HepG2 (cell line): Measurements from ENCODE around the gene PIAS3. TPM values are rescaled to one million over a fixed set of nuclear protein-coding genes. Genes with fewer than 3 reads are reported as not detected.

Experiments
- BRCA1 ChIP-seq: sonication (generic); formaldehyde crosslinking; IDR thresholded peaks from 2 replicates; pipeline ENCODE4 v1.4.0; 2020; ENCODE audit warnings: missing genetic modification reagents
- CHD4 ChIP-seq: fragments of 200-600 bp; sonication (generic); IDR thresholded peaks from 2 replicates; pipeline ENCODE4 v1.7.0; 2017; ENCODE audit warnings: mild to moderate bottlenecking, low read length, borderline replicate concordance
- GLI4 ChIP-seq: sonication (generic); formaldehyde crosslinking; IDR thresholded peaks from 2 replicates; pipeline ENCODE4 v1.5.1; 2020; ENCODE audit warnings: missing genetic modification reagents, mild to moderate bottlenecking, moderate library complexity, borderline replicate concordance
- GTF2F1 ChIP-seq: fragments of 150-350 bp; IDR thresholded peaks from 2 replicates; pipeline ENCODE4 v1.6.1; 2014; ENCODE audit warnings: low read length
- KDM6A ChIP-seq: IDR thresholded peaks from 2 replicates; pipeline ENCODE4 v1.6.1; 2016; ENCODE audit warnings: low read depth
- KLF11 ChIP-seq: IDR thresholded peaks from 2 replicates; pipeline ENCODE4 v1.6.1; 2016; ENCODE audit warnings: missing compliant biosample characterization
- NFYC ChIP-seq: IDR thresholded peaks from 2 replicates; pipeline ENCODE4 v1.6.1; 2016; ENCODE audit warnings: missing genetic modification reagents, missing compliant biosample characterization
- SPEN ChIP-seq: sonication (generic); formaldehyde crosslinking; IDR thresholded peaks from 2 replicates; pipeline ENCODE4 v1.5.1; 2020; ENCODE audit warnings: low read depth, mild to moderate bottlenecking, missing genetic modification reagents
- ZMAT3 ChIP-seq: sonication (generic); formaldehyde crosslinking; conservative IDR thresholded peaks from 2 replicates; pipeline ENCODE4 v1.7.0; 2021; ENCODE audit warnings: missing genetic modification reagents
- ZNF101 ChIP-seq: sonication (generic); formaldehyde crosslinking; IDR thresholded peaks from 2 replicates; pipeline ENCODE4 v1.4.0; 2020; ENCODE audit warnings: mild to moderate bottlenecking, low read depth, missing genetic modification reagents, borderline replicate concordance
- ZNF124 ChIP-seq: sonication (generic); formaldehyde crosslinking; IDR thresholded peaks from 2 replicates; pipeline ENCODE4 v1.4.0; 2020; ENCODE audit warnings: missing genetic modification reagents
- ZNF441 ChIP-seq: sonication (generic); formaldehyde crosslinking; IDR thresholded peaks from 2 replicates; pipeline ENCODE4 v1.7.0; 2021; ENCODE audit warnings: missing genetic modification reagents, borderline replicate concordance
- ZNF446 ChIP-seq: sonication (generic); formaldehyde crosslinking; IDR thresholded peaks from 2 replicates; pipeline ENCODE4 v1.5.0; 2020; ENCODE audit warnings: mild to moderate bottlenecking, missing genetic modification reagents
- ZNF615 ChIP-seq: sonication (generic); formaldehyde crosslinking; IDR thresholded peaks from 2 replicates; pipeline ENCODE4 v1.5.0; 2020; ENCODE audit warnings: mild to moderate bottlenecking, missing genetic modification reagents, borderline replicate concordance
- ZNF713 ChIP-seq: sonication (generic); formaldehyde crosslinking; IDR thresholded peaks from 2 replicates; pipeline ENCODE4 v1.4.0; 2020; ENCODE audit warnings: mild to moderate bottlenecking, missing genetic modification reagents
- ZNF879 ChIP-seq: sonication (generic); formaldehyde crosslinking; IDR thresholded peaks from 2 replicates; pipeline ENCODE4 v1.8.1; 2023; ENCODE audit warnings: missing genetic modification reagents
- polyA plus RNA-seq, 8 experiments: library from polyadenylated mRNA; depleted of rRNA in 3 of 8; stranded (reverse) in 7 of 8; unstranded in 1 of 8; fragments of >200 nt; fragmentation: Illumina TruSeq in 4 of 8; extraction: Trizol in 4 of 8; gene quantifications; 2 replicates each; pipeline versions ENCODE4 v1.2.1 to v1.2.3, GENCODE V29; 2011 to 2016; ENCODE audit warnings: low read depth in 4 of 8, missing spikeins in 1 of 8, mixed read lengths in 1 of 8; ENCODE audit not compliant: insufficient read depth in 1 of 8
- total RNA-seq, 5 experiments: library from RNA; depleted of rRNA; stranded (reverse); fragments of >200 nt; fragmentation: Illumina TruSeq; extraction: Trizol; gene quantifications; 2 replicates each; pipeline ENCODE4 v1.2.3, GENCODE V29; 2016; ENCODE audit warnings: low read depth in 1 of 5
- TF ChIP-seq, protein P1 (sequence below): sonication (generic); formaldehyde crosslinking; IDR thresholded peaks from 2 replicates; pipeline ENCODE4 v1.8.1; 2023; ENCODE audit warnings: mild to moderate bottlenecking, missing genetic modification reagents
- TF ChIP-seq, protein P2 (sequence below): sonication (generic); formaldehyde crosslinking; IDR thresholded peaks from 2 replicates; pipeline ENCODE4 v1.5.1; 2020; ENCODE audit warnings: mild to moderate bottlenecking, moderate library complexity, missing genetic modification reagents
- TF ChIP-seq, protein P3 (sequence below), 2 experiments: fragments of 450-650 bp in 1 of 2; sonication (generic) in 1 of 2; formaldehyde crosslinking; IDR thresholded peaks; 2 replicates each; pipeline versions ENCODE4 v1.5.0 to v1.8.0; 2020 to 2022; ENCODE audit warnings: mild to moderate bottlenecking in 1 of 2, missing genetic modification reagents in 1 of 2
- TF ChIP-seq, protein P4 (sequence below): sonication (generic); formaldehyde crosslinking; IDR thresholded peaks from 2 replicates; pipeline ENCODE4 v1.4.0; 2020; ENCODE audit warnings: low read depth, mild to moderate bottlenecking, missing genetic modification reagents
- TF ChIP-seq, protein P5 (sequence below): sonication (generic); formaldehyde crosslinking; IDR thresholded peaks from 2 replicates; pipeline ENCODE4 v1.4.0; 2020; ENCODE audit warnings: missing genetic modification reagents, borderline replicate concordance

PIAS3 gene
- total and polyA plus RNA-seq, 2 of the 13 experiments (the other 11 are each of a cell fraction or from before 2014, with no cell fraction given): 3.7 to 8.0 TPM

DNA sequence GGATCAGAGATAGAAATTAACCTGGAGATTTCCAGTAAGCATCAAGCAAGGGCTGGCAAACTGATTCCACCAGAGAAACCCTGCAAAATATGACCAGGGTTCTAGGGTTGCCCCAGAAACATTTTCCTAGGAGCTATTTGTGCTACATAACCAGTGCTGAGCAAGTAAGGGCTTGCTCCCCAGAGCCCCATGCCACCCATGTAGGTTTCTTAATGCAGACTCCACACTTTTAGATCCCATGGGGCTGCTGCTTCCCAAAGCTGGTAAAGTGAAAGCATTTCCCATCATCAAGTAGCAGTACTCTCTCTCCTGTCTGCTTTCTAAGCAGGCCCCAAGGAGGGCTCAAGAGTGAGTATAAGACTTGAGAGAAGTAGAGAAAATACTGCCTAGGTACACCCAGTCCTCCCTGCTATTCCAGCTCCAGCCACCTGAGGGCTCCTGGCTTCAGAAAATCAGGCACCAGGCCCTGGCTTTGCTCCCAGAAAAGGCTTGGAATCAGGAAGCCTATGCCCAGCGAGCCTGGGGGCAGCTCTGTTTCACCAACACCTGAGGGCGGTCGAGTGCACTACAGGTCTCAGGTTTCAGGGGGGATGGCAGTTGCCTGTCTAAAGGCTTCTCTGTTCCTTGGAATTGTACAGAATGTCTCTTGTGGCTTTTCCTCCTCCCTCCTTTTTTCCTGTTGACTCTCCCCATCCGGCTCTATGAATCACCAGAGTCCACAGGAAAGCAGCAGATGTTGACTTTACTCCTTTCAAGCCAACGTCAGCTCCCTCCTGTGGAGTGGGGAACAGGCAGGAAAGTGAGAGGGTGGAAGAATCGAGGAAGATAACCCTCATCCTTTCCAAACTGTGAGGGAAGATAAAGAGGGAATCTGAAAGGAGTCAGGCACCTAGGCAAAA lies 33.0 kb upstream of the PIAS3 start (continued):
- TF ChIP-seq, protein P1, sequence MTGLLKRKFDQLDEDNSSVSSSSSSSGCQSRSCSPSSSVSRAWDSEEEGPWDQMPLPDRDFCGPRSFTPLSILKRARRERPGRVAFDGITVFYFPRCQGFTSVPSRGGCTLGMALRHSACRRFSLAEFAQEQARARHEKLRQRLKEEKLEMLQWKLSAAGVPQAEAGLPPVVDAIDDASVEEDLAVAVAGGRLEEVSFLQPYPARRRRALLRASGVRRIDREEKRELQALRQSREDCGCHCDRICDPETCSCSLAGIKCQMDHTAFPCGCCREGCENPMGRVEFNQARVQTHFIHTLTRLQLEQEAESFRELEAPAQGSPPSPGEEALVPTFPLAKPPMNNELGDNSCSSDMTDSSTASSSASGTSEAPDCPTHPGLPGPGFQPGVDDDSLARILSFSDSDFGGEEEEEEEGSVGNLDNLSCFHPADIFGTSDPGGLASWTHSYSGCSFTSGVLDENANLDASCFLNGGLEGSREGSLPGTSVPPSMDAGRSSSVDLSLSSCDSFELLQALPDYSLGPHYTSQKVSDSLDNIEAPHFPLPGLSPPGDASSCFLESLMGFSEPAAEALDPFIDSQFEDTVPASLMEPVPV (CRISPR knock-in tag): peak; percentile 37; the same call in 1 of the 2 replicates
- peak; percentile 62; the same call in 1 of the 2 replicates for TF ChIP-seq ZNF124 (CRISPR knock-in tag)
- no peak for TF ChIP-seq CHD4
- TF ChIP-seq ZMAT3 (CRISPR knock-in tag): no peak
- no peak for TF ChIP-seq ZNF101 (CRISPR knock-in tag)
- peak; percentile 75; the same call in 1 of the 2 replicates for TF ChIP-seq ZNF441 (CRISPR knock-in tag)
- no peak for TF ChIP-seq ZNF713 (CRISPR knock-in tag)
- TF ChIP-seq ZNF615: 0 out of 2 replicates have a peak, but pooled peaks have one; percentile 51
- no peak for TF ChIP-seq ZNF446 (CRISPR knock-in tag)
- TF ChIP-seq, protein P2, sequence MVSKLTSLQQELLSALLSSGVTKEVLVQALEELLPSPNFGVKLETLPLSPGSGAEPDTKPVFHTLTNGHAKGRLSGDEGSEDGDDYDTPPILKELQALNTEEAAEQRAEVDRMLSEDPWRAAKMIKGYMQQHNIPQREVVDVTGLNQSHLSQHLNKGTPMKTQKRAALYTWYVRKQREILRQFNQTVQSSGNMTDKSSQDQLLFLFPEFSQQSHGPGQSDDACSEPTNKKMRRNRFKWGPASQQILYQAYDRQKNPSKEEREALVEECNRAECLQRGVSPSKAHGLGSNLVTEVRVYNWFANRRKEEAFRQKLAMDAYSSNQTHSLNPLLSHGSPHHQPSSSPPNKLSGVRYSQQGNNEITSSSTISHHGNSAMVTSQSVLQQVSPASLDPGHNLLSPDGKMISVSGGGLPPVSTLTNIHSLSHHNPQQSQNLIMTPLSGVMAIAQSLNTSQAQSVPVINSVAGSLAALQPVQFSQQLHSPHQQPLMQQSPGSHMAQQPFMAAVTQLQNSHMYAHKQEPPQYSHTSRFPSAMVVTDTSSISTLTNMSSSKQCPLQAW (CRISPR knock-in tag): peak; percentile 92
- no peak for TF ChIP-seq GLI4 (CRISPR knock-in tag)
- peak; percentile 73; the same call in 1 of the 2 replicates for TF ChIP-seq KDM6A
- TF ChIP-seq ZNF879 (CRISPR knock-in tag): no peak
- TF ChIP-seq, protein P3, sequence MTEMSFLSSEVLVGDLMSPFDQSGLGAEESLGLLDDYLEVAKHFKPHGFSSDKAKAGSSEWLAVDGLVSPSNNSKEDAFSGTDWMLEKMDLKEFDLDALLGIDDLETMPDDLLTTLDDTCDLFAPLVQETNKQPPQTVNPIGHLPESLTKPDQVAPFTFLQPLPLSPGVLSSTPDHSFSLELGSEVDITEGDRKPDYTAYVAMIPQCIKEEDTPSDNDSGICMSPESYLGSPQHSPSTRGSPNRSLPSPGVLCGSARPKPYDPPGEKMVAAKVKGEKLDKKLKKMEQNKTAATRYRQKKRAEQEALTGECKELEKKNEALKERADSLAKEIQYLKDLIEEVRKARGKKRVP (CRISPR knock-in tag; IDR thresholded peaks at IDR 0.05): no peak
- TF ChIP-seq, protein P4, sequence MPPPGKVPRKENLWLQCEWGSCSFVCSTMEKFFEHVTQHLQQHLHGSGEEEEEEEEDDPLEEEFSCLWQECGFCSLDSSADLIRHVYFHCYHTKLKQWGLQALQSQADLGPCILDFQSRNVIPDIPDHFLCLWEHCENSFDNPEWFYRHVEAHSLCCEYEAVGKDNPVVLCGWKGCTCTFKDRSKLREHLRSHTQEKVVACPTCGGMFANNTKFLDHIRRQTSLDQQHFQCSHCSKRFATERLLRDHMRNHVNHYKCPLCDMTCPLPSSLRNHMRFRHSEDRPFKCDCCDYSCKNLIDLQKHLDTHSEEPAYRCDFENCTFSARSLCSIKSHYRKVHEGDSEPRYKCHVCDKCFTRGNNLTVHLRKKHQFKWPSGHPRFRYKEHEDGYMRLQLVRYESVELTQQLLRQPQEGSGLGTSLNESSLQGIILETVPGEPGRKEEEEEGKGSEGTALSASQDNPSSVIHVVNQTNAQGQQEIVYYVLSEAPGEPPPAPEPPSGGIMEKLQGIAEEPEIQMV (CRISPR knock-in tag): no peak
- no peak for TF ChIP-seq KLF11 (CRISPR knock-in tag)
- TF ChIP-seq, protein P5, sequence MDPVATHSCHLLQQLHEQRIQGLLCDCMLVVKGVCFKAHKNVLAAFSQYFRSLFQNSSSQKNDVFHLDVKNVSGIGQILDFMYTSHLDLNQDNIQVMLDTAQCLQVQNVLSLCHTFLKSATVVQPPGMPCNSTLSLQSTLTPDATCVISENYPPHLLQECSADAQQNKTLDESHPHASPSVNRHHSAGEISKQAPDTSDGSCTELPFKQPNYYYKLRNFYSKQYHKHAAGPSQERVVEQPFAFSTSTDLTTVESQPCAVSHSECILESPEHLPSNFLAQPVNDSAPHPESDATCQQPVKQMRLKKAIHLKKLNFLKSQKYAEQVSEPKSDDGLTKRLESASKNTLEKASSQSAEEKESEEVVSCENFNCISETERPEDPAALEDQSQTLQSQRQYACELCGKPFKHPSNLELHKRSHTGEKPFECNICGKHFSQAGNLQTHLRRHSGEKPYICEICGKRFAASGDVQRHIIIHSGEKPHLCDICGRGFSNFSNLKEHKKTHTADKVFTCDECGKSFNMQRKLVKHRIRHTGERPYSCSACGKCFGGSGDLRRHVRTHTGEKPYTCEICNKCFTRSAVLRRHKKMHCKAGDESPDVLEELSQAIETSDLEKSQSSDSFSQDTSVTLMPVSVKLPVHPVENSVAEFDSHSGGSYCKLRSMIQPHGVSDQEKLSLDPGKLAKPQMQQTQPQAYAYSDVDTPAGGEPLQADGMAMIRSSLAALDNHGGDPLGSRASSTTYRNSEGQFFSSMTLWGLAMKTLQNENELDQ (CRISPR knock-in tag): no peak
- peak; percentile 49; the same call in 1 of the 2 replicates for TF ChIP-seq GTF2F1
- peak; percentile 74; the same call in 1 of the 2 replicates for TF ChIP-seq SPEN (CRISPR knock-in tag)
- TF ChIP-seq BRCA1: no peak
- TF ChIP-seq NFYC: peak; percentile 33; the same call in 1 of the 2 replicates
